Measurements from ENCODE around the gene RNF220. TPM values are rescaled to one million over a fixed set of nuclear protein-coding genes. Genes with fewer than 3 reads are reported as not detected.
A peak's percentile ranks its signal among the peaks of the same experiment; 100 is the strongest.

Gene RNF220
- total and polyA plus RNA-seq, 2 of the 4 experiments (the other 2 are of a cell fraction): 71.8 to 77.1 TPM

- no peak overlapping the region for H4K5ac ChIP-seq (ENCODE audit: low read depth, low read length)
- no peaks in the 10 kb centered on the region for H3K9me1 ChIP-seq (ENCODE audit: insufficient read depth, low read length)
- no peak overlapping the region for H3K9ac ChIP-seq (ENCODE audit: low read depth, low read length)
- no peaks in the 10 kb centered on the region for H3K9me3 ChIP-seq (ENCODE audit: control insufficient read depth, insufficient read depth, low read length)
- DNase-seq (no peak), ATAC-seq (ENCODE audit: low read depth) (peak; percentile 13)
- no peak overlapping the region for H2BK20ac ChIP-seq (ENCODE audit: low read depth, low read length)
- peaks cover 19% of the 10 kb centered on the region for H3K27me3 ChIP-seq (ENCODE audit: control insufficient read depth, insufficient read depth, low read length)
- no peak overlapping the region for H3K56ac ChIP-seq (ENCODE audit: extremely low read depth, insufficient read depth, low read length)
- H4K20me1 ChIP-seq (ENCODE audit: insufficient read depth, low read length): no peaks in the 10 kb centered on the region
- WGBS, 2 experiments (ENCODE audit: extremely low coverage in 2 of 2, insufficient read length in 1 of 2): no CpG with 5 or more reads among the region's 5 CpGs
- H4K91ac ChIP-seq (ENCODE audit: insufficient read depth, low read depth, low read length): no peak overlapping the region
- dilution Hi-C loops (cut with HindIII; ENCODE audit: low sequenced_read_pairs, unreplicated experiment) (no loop called here), intact Hi-C loops (cut with micrococcal nuclease) (no loop called here), in situ Hi-C loops (cut with MboI; ENCODE audit: low sequenced_read_pairs) (no loop called here)
- peaks cover 4% of the 10 kb centered on the region for H3K4me1 ChIP-seq (ENCODE audit: control insufficient read depth, insufficient read depth, low read length)
- no peak overlapping the region for H3K18ac ChIP-seq (ENCODE audit: low read depth, low read length)
- no peaks in the 10 kb centered on the region for H3K36me3 ChIP-seq (ENCODE audit: control insufficient read depth, insufficient read depth, low read length)
- TF ChIP-seq MXI1 (IDR thresholded peaks at IDR 0.05; ENCODE audit: borderline replicate concordance, low read depth, low read length) (no peak), ELK1 (IDR thresholded peaks at IDR 0.05; ENCODE audit: borderline replicate concordance, low read depth, low read length) (no peak), FOS (IDR thresholded peaks at IDR 0.05; ENCODE audit: low read depth, low read length) (no peak), RFX5 (IDR thresholded peaks at IDR 0.05; ENCODE audit: low read depth, low read length) (no peak), RCOR1 (IDR thresholded peaks at IDR 0.05; ENCODE audit: insufficient replicate concordance, low read length) (no peak), USF2 (IDR thresholded peaks at IDR 0.05; ENCODE audit: low read depth, low read length) (no peak), MAZ (IDR thresholded peaks at IDR 0.05; ENCODE audit: borderline replicate concordance, low read depth, low read length) (no peak), MAFK (IDR thresholded peaks at IDR 0.05; ENCODE audit: low read depth, low read length) (no peak), CTCF (conservative IDR thresholded peaks at IDR 0.05; ENCODE audit: low read depth, low read length) (no peak), RAD21 (IDR thresholded peaks at IDR 0.05; ENCODE audit: low read length) (no peak), CEBPB (IDR thresholded peaks at IDR 0.05; ENCODE audit: low read depth, low read length) (no peak), CHD1 (IDR thresholded peaks at IDR 0.05; ENCODE audit: low read depth, low read length) (no peak), BHLHE40 (IDR thresholded peaks at IDR 0.05; ENCODE audit: low read depth, low read length) (no peak), SMC3 (IDR thresholded peaks at IDR 0.05; ENCODE audit: low read depth, low read length) (no peak), POLR2A (IDR thresholded peaks at IDR 0.05; ENCODE audit: low read depth, low read length) (no peak), NFE2L2 (IDR thresholded peaks at IDR 0.05; ENCODE audit: low read depth, low read length) (no peak)
- no peak overlapping the region for H2AK9ac ChIP-seq (replicated peaks; ENCODE audit: low read depth, low read length, poor library complexity)
- H2BK5ac ChIP-seq (ENCODE audit: low read depth, low read length, poor library complexity, severe bottlenecking): no peak overlapping the region
- no peak overlapping the region for H3K4ac ChIP-seq (ENCODE audit: low read depth, low read length)
- H4K8ac ChIP-seq (ENCODE audit: low read depth in 2 of 2, low read length in 2 of 2): no peak overlapping the region
- H3K14ac ChIP-seq (replicated peaks; ENCODE audit: low read depth, low read length): no peak overlapping the region
- no peak overlapping the region for H2BK120ac ChIP-seq (ENCODE audit: low read depth, low read length)
- POLR2A ChIA-PET (ENCODE audit: unreplicated experiment): interaction anchor here (0.7 kb wide), 1 partner anchor 1998 kb away, joined by 3 read pairs; no protein-coding TSS in a partner anchor
- H3K4me3 ChIP-seq (ENCODE audit: insufficient read depth, low read depth, low read length): no peak overlapping the region
- H2AFZ ChIP-seq (replicated peaks; ENCODE audit: low read length, poor library complexity): no peak overlapping the region
- H2AK5ac ChIP-seq (ENCODE audit: low read depth, low read length): no peak overlapping the region
- H3K79me1 ChIP-seq (ENCODE audit: low read depth in 1 of 2, low read length in 2 of 2): no peaks in the 10 kb centered on the region
- no peak overlapping the region for H3K27ac ChIP-seq (ENCODE audit: insufficient read depth, low read length)
- H3K4me2 ChIP-seq (ENCODE audit: low read depth, low read length): no peak overlapping the region; the same call in 1 of the 2 replicates
- BruUV-seq (replicated peaks): no TSS peak
- no peak overlapping the region for H2BK15ac ChIP-seq (ENCODE audit: low read depth, low read length)
- H3K23ac ChIP-seq (ENCODE audit: low read depth, low read length): no peak overlapping the region
- CTCF ChIA-PET: interaction anchor here (0.6 to 1.4 kb wide), 2 partner anchors 9 to 89 kb away, joined by 3 to 4 read pairs; no protein-coding TSS in a partner anchor
Observed at GRCh38 chr1:44485934-44486460, 80.9 kb downstream of the RNF220 start.
